Subcutaneous abdominal adipose tissue (tissue), 5 donors: ENCODE data around the gene HUWE1.

Experiments used
- H3K27ac ChIP-seq: one replicate; pipeline ENCODE4 v1.7.0; 2013; ENCODE audit warnings: low read depth, mild to moderate bottlenecking, inconsistent platforms, low read length, moderate library complexity
- H3K27me3 ChIP-seq, 5 donors: one replicate each; pipeline ENCODE4 v1.7.0; 2013; ENCODE audit warnings: low read length in 5 of 5, inconsistent platforms in 1 of 5; ENCODE audit not compliant: control insufficient read depth in 5 of 5, insufficient read depth in 4 of 5
- H3K36me3 ChIP-seq, 5 donors: one replicate each; pipeline ENCODE4 v1.7.0; 2013; ENCODE audit warnings: low read length in 5 of 5; ENCODE audit not compliant: control insufficient read depth in 5 of 5, insufficient read depth in 5 of 5
- H3K4me1 ChIP-seq, 5 donors: one replicate each; pipeline ENCODE4 v1.7.0; 2013; ENCODE audit warnings: low read length in 5 of 5, mild to moderate bottlenecking in 3 of 5, moderate library complexity in 1 of 5; ENCODE audit not compliant: control insufficient read depth in 5 of 5, insufficient read depth in 5 of 5
- H3K4me3 ChIP-seq, 5 donors: one replicate each; pipeline ENCODE4 v1.7.0; 2013; ENCODE audit warnings: low read length in 5 of 5, low read depth in 1 of 5
- H3K9ac ChIP-seq, 5 donors: one replicate each; pipeline ENCODE4 v1.7.0; 2013; ENCODE audit warnings: low read length in 5 of 5, mild to moderate bottlenecking in 4 of 5, moderate library complexity in 3 of 5
- H3K9me3 ChIP-seq, 5 donors: one replicate each; pipeline ENCODE4 v1.7.0; 2013; ENCODE audit warnings: low read length in 5 of 5; ENCODE audit not compliant: control insufficient read depth in 5 of 5
- donor health status: healthy.
- donor health status: healthy.
- donor health status: healthy.
- donor health status: healthy.
- donor health status: healthy.

HUWE1 gene

GRCh38 chrX:53637479-53637878 is 49.0 kb downstream of the HUWE1 start:
- Histone ChIP-seq H3K27ac (no peak overlapping the region), H3K4me1 (no peaks in the 10 kb centered on the region), H3K27me3 (peaks cover 0 to 3% (median 0%) of the 10 kb centered on the region in 5 donors), H3K4me3 (no peak overlapping the region), H3K9me3 (no peaks in the 10 kb centered on the region), H3K36me3 (peaks cover 11 to 43% (median 25%) of the 10 kb centered on the region in 5 donors), H3K9ac (no peak overlapping the region)

- H3K4me1 ChIP-seq: no peaks in the 10 kb centered on the region
- peaks cover 43 to 74% (median 52%) of the 10 kb centered on the region in 5 donors for H3K36me3 ChIP-seq
- no peaks in the 10 kb centered on the region for H3K9me3 ChIP-seq
- no peak overlapping the region for H3K9ac ChIP-seq
- no peak overlapping the region for H3K27ac ChIP-seq
- H3K4me3 ChIP-seq: no peak overlapping the region
- peaks cover 0 to 3% (median 0%) of the 10 kb centered on the region in 5 donors for H3K27me3 ChIP-seq
Measured at GRCh38 chrX:53631156-53631555, 55.4 kb downstream of the HUWE1 start.

GRCh38 chrX:53630261-53630660 is 56.3 kb downstream of the HUWE1 start:
- H3K36me3 ChIP-seq: peaks cover 45 to 75% (median 54%) of the 10 kb centered on the region in 5 donors

GRCh38 chrX:53622431-53622830 is 64.1 kb downstream of the HUWE1 start:
- H3K27me3 ChIP-seq: peaks cover 0 to 5% (median 3%) of the 10 kb centered on the region in 5 donors
- no peaks in the 10 kb centered on the region for H3K4me1 ChIP-seq
- peaks cover 38 to 70% (median 50%) of the 10 kb centered on the region in 5 donors for H3K36me3 ChIP-seq
- H3K9me3 ChIP-seq: no peaks in the 10 kb centered on the region
- no peak overlapping the region for H3K9ac ChIP-seq
- no peak overlapping the region for H3K4me3 ChIP-seq
- H3K27ac ChIP-seq: no peak overlapping the region

More at GRCh38 chrX:53630261-53630660, 56.3 kb downstream of the HUWE1 start:
- Histone ChIP-seq H3K9ac (no peak overlapping the region), H3K9me3 (no peaks in the 10 kb centered on the region), H3K4me1 (no peaks in the 10 kb centered on the region), H3K4me3 (no peak overlapping the region), H3K27ac (no peak overlapping the region), H3K27me3 (peaks cover 0 to 3% (median 0%) of the 10 kb centered on the region in 5 donors)

- Histone ChIP-seq H3K4me1 (no peaks in the 10 kb centered on the region), H3K9me3 (no peaks in the 10 kb centered on the region), H3K36me3 (peaks cover 39 to 66% (median 54%) of the 10 kb centered on the region in 5 donors), H3K4me3 (no peak overlapping the region), H3K27ac (no peak overlapping the region), H3K27me3 (peaks cover 0 to 7% (median 4%) of the 10 kb centered on the region in 5 donors), H3K9ac (no peak overlapping the region)
Measured at GRCh38 chrX:53621418-53621986, 65.0 kb downstream of the HUWE1 start.

GRCh38 chrX:53616946-53617345 is 69.6 kb downstream of the HUWE1 start:
- H3K4me3 ChIP-seq: no peak overlapping the region
- no peak overlapping the region for H3K27ac ChIP-seq
- H3K36me3 ChIP-seq: peaks cover 56 to 68% (median 63%) of the 10 kb centered on the region in 5 donors
- peaks cover 0 to 7% (median 0%) of the 10 kb centered on the region in 5 donors for H3K27me3 ChIP-seq
- H3K4me1 ChIP-seq: no peaks in the 10 kb centered on the region
- no peaks in the 10 kb centered on the region for H3K9me3 ChIP-seq
- H3K9ac ChIP-seq: no peak overlapping the region

- Histone ChIP-seq H3K4me3 (no peak overlapping the region), H3K27me3 (peaks cover 0 to 4% (median 0%) of the 10 kb centered on the region in 5 donors), H3K9ac (no peak overlapping the region), H3K9me3 (no peaks in the 10 kb centered on the region), H3K27ac (no peak overlapping the region), H3K36me3 (peaks cover 31 to 58% (median 34%) of the 10 kb centered on the region in 5 donors), H3K4me1 (no peaks in the 10 kb centered on the region)
Measured at GRCh38 chrX:53606456-53606855, 80.1 kb downstream of the HUWE1 start.

GRCh38 chrX:53605004-53605403 is 81.5 kb downstream of the HUWE1 start:
- H3K27me3 ChIP-seq: peaks cover 0 to 4% (median 0%) of the 10 kb centered on the region in 5 donors
- H3K9me3 ChIP-seq: no peaks in the 10 kb centered on the region
- no peak overlapping the region for H3K9ac ChIP-seq
- H3K4me3 ChIP-seq: no peak overlapping the region
- no peaks in the 10 kb centered on the region for H3K4me1 ChIP-seq
- no peak overlapping the region for H3K27ac ChIP-seq
- peaks cover 32 to 65% (median 35%) of the 10 kb centered on the region in 5 donors for H3K36me3 ChIP-seq

GRCh38 chrX:53599781-53600396 is 86.6 kb downstream of the HUWE1 start:
- Histone ChIP-seq H3K4me3 (no peak overlapping the region), H3K27ac (no peak overlapping the region), H3K27me3 (peaks cover 0 to 4% (median 0%) of the 10 kb centered on the region in 5 donors), H3K36me3 (peaks cover 31 to 52% (median 32%) of the 10 kb centered on the region in 5 donors), H3K4me1 (no peaks in the 10 kb centered on the region), H3K9ac (no peak overlapping the region), H3K9me3 (no peaks in the 10 kb centered on the region)

GRCh38 chrX:53598169-53598568 is 88.3 kb downstream of the HUWE1 start:
- Histone ChIP-seq H3K9ac (no peak overlapping the region), H3K9me3 (no peaks in the 10 kb centered on the region), H3K4me1 (no peaks in the 10 kb centered on the region), H3K36me3 (peaks cover 29 to 52% (median 35%) of the 10 kb centered on the region in 5 donors), H3K27me3 (peaks cover 0 to 2% (median 0%) of the 10 kb centered on the region in 5 donors), H3K4me3 (no peak overlapping the region), H3K27ac (no peak overlapping the region)
